ENCODE measurements around the gene METRN.
"Not testable (repeated sequence)": the region's sequence is repeated elsewhere in the genome, so short reads cannot be mapped to it uniquely, and the experiment has no call there.

Gene METRN

GRCh38 chr16:689175-689897 lies 25.6 kb upstream of the METRN start:
- ATAC-seq, result peak; percentile 1; the same call in 2 of the 3 replicates

DNA sequence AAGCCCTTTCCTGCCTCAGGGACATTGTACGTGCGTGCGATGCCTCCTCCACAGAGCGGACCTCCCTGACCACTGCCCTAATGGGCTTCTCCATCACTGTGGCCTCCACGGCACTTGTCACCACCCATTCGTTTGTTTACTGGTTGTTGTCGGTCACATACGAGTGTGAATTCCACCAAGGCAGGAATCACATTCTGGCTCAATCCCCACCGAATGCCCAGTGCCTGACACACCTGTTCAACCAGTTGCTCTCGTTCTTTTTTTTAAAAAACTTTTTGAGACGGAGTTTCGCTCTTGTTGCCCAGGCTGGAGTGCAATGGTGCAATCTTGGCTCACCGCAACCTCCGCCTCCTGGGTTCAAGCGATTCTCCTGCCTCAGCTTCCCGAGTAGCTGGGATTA lies 23.7 kb upstream of the METRN start:
- not testable (repeated sequence) for ATAC-seq

More at GRCh38 chr16:689175-689897, 25.6 kb upstream of the METRN start:
- TF ChIP-seq ZFP30 (CRISPR knock-in tag; IDR thresholded peaks at IDR 0.05), result no peak
- TF ChIP-seq ZNF70 (CRISPR knock-in tag; IDR thresholded peaks at IDR 0.05), result no peak
- TF ChIP-seq, protein P1, sequence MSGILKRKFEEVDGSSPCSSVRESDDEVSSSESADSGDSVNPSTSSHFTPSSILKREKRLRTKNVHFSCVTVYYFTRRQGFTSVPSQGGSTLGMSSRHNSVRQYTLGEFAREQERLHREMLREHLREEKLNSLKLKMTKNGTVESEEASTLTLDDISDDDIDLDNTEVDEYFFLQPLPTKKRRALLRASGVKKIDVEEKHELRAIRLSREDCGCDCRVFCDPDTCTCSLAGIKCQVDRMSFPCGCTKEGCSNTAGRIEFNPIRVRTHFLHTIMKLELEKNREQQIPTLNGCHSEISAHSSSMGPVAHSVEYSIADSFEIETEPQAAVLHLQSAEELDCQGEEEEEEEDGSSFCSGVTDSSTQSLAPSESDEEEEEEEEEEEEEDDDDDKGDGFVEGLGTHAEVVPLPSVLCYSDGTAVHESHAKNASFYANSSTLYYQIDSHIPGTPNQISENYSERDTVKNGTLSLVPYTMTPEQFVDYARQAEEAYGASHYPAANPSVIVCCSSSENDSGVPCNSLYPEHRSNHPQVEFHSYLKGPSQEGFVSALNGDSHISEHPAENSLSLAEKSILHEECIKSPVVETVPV (CRISPR knock-in tag; IDR thresholded peaks at IDR 0.05), result no peak
- no peak for TF ChIP-seq PPARA (CRISPR knock-in tag; IDR thresholded peaks at IDR 0.05; ENCODE audit: borderline replicate concordance)
- TF ChIP-seq GLIS3 (CRISPR knock-in tag; IDR thresholded peaks at IDR 0.05), result no peak
- TF ChIP-seq, protein P2, sequence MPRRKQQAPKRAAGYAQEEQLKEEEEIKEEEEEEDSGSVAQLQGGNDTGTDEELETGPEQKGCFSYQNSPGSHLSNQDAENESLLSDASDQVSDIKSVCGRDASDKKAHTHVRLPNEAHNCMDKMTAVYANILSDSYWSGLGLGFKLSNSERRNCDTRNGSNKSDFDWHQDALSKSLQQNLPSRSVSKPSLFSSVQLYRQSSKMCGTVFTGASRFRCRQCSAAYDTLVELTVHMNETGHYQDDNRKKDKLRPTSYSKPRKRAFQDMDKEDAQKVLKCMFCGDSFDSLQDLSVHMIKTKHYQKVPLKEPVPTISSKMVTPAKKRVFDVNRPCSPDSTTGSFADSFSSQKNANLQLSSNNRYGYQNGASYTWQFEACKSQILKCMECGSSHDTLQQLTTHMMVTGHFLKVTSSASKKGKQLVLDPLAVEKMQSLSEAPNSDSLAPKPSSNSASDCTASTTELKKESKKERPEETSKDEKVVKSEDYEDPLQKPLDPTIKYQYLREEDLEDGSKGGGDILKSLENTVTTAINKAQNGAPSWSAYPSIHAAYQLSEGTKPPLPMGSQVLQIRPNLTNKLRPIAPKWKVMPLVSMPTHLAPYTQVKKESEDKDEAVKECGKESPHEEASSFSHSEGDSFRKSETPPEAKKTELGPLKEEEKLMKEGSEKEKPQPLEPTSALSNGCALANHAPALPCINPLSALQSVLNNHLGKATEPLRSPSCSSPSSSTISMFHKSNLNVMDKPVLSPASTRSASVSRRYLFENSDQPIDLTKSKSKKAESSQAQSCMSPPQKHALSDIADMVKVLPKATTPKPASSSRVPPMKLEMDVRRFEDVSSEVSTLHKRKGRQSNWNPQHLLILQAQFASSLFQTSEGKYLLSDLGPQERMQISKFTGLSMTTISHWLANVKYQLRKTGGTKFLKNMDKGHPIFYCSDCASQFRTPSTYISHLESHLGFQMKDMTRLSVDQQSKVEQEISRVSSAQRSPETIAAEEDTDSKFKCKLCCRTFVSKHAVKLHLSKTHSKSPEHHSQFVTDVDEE (CRISPR knock-in tag; IDR thresholded peaks at IDR 0.05), result no peak
- TF ChIP-seq ARNTL (CRISPR knock-in tag; IDR thresholded peaks at IDR 0.05; ENCODE audit: borderline replicate concordance, low read depth), result no peak
- TF ChIP-seq ISL1 (CRISPR knock-in tag; IDR thresholded peaks at IDR 0.05), result no peak
- no peak for TF ChIP-seq RARB (CRISPR knock-in tag; IDR thresholded peaks at IDR 0.05)
- no peak for TF ChIP-seq ESRRG (CRISPR knock-in tag; IDR thresholded peaks at IDR 0.05)
- no peak for TF ChIP-seq OSR1 (CRISPR knock-in tag; IDR thresholded peaks at IDR 0.05)
- TF ChIP-seq ZC3H10 (CRISPR knock-in tag; IDR thresholded peaks at IDR 0.05), result no peak
- TF ChIP-seq, protein P3, sequence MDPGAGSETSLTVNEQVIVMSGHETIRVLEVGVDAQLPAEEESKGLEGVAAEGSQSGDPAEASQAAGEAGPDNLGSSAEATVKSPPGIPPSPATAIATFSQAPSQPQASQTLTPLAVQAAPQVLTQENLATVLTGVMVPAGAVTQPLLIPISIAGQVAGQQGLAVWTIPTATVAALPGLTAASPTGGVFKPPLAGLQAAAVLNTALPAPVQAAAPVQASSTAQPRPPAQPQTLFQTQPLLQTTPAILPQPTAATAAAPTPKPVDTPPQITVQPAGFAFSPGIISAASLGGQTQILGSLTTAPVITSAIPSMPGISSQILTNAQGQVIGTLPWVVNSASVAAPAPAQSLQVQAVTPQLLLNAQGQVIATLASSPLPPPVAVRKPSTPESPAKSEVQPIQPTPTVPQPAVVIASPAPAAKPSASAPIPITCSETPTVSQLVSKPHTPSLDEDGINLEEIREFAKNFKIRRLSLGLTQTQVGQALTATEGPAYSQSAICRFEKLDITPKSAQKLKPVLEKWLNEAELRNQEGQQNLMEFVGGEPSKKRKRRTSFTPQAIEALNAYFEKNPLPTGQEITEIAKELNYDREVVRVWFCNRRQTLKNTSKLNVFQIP (CRISPR knock-in tag; IDR thresholded peaks at IDR 0.05; ENCODE audit: borderline replicate concordance, low read depth), result no peak
- TF ChIP-seq, protein P4, sequence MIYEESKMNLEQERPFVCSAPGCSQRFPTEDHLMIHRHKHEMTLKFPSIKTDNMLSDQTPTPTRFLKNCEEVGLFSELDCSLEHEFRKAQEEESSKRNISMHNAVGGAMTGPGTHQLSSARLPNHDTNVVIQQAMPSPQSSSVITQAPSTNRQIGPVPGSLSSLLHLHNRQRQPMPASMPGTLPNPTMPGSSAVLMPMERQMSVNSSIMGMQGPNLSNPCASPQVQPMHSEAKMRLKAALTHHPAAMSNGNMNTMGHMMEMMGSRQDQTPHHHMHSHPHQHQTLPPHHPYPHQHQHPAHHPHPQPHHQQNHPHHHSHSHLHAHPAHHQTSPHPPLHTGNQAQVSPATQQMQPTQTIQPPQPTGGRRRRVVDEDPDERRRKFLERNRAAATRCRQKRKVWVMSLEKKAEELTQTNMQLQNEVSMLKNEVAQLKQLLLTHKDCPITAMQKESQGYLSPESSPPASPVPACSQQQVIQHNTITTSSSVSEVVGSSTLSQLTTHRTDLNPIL (CRISPR knock-in tag; IDR thresholded peaks at IDR 0.05; ENCODE audit: low read depth), result no peak
- TF ChIP-seq TCF4 (CRISPR knock-in tag; IDR thresholded peaks at IDR 0.05; ENCODE audit: borderline replicate concordance), result no peak
- TF ChIP-seq TOX (CRISPR knock-in tag; IDR thresholded peaks at IDR 0.05; ENCODE audit: borderline replicate concordance), result no peak
- no peak for TF ChIP-seq ZNF565 (CRISPR knock-in tag; conservative IDR thresholded peaks at IDR 0.05; ENCODE audit: low read depth)
- no peak for TF ChIP-seq SNAI2 (CRISPR knock-in tag; IDR thresholded peaks at IDR 0.05)
- no peak for TF ChIP-seq BACH2 (CRISPR knock-in tag; IDR thresholded peaks at IDR 0.05; ENCODE audit: borderline replicate concordance)

- ATAC-seq, result no peak
- TF ChIP-seq ZNF565 (CRISPR knock-in tag; conservative IDR thresholded peaks at IDR 0.05; ENCODE audit: low read depth) (no peak), BACH2 (CRISPR knock-in tag; IDR thresholded peaks at IDR 0.05; ENCODE audit: borderline replicate concordance) (no peak), ARNTL (CRISPR knock-in tag; IDR thresholded peaks at IDR 0.05; ENCODE audit: borderline replicate concordance, low read depth) (no peak), RARB (CRISPR knock-in tag; IDR thresholded peaks at IDR 0.05) (no peak), ZC3H10 (CRISPR knock-in tag; IDR thresholded peaks at IDR 0.05) (no peak), ZFP3 (CRISPR knock-in tag; IDR thresholded peaks at IDR 0.05) (no peak), ZFP30 (CRISPR knock-in tag; IDR thresholded peaks at IDR 0.05) (no peak), SNAI2 (CRISPR knock-in tag; IDR thresholded peaks at IDR 0.05) (no peak), PPARA (CRISPR knock-in tag; IDR thresholded peaks at IDR 0.05; ENCODE audit: borderline replicate concordance) (no peak), TCF4 (CRISPR knock-in tag; IDR thresholded peaks at IDR 0.05; ENCODE audit: borderline replicate concordance) (no peak), ESRRG (CRISPR knock-in tag; IDR thresholded peaks at IDR 0.05) (no peak)
- TF ChIP-seq, protein P4 (CRISPR knock-in tag; IDR thresholded peaks at IDR 0.05; ENCODE audit: low read depth), result no peak
- TF ChIP-seq, protein P5, sequence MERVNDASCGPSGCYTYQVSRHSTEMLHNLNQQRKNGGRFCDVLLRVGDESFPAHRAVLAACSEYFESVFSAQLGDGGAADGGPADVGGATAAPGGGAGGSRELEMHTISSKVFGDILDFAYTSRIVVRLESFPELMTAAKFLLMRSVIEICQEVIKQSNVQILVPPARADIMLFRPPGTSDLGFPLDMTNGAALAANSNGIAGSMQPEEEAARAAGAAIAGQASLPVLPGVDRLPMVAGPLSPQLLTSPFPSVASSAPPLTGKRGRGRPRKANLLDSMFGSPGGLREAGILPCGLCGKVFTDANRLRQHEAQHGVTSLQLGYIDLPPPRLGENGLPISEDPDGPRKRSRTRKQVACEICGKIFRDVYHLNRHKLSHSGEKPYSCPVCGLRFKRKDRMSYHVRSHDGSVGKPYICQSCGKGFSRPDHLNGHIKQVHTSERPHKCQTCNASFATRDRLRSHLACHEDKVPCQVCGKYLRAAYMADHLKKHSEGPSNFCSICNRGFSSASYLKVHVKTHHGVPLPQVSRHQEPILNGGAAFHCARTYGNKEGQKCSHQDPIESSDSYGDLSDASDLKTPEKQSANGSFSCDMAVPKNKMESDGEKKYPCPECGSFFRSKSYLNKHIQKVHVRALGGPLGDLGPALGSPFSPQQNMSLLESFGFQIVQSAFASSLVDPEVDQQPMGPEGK (CRISPR knock-in tag; IDR thresholded peaks at IDR 0.05; ENCODE audit: borderline replicate concordance), result no peak
- TF ChIP-seq, protein P1 (CRISPR knock-in tag; IDR thresholded peaks at IDR 0.05), result no peak
Measured at GRCh38 chr16:692356-693108, 22.4 kb upstream of the METRN start.
